MM.1S (cell line): Measurements from ENCODE around the gene TGFBR2.

Source experiments
- CTCF ChIP-seq: fragments of 300-600 bp; sonication (generic); IDR thresholded peaks from 2 replicates; pipeline ENCODE4 v1.5.1; 2016; ENCODE audit warnings: antibody characterized with exemption, low read length, mixed read lengths
- EZH2 ChIP-seq: fragments of 300-600 bp; sonication (generic); optimal IDR thresholded peaks from 2 replicates; pipeline ENCODE3; 2017; ENCODE audit warnings: low read depth, mild to moderate bottlenecking, antibody characterized with exemption, low read length, mixed read lengths
- EZH2phosphoT487 ChIP-seq: fragments of 300-600 bp; sonication (generic); IDR thresholded peaks from 2 replicates; pipeline ENCODE4 v1.6.1; 2018; ENCODE audit warnings: antibody characterized with exemption, low read length

GRCh38 chr3:30655187-30655812, 48.9 kb downstream of the TGFBR2 start:
- no peak for TF ChIP-seq CTCF
- TF ChIP-seq EZH2phosphoT487, result no peak
- TF ChIP-seq EZH2, result no peak
